PFSK-1 (cell line): ENCODE data around the gene HS2ST1.

Experiments used
- FOXP2 ChIP-seq: optimal IDR thresholded peaks from 2 replicates; pipeline ENCODE3; 2011; ENCODE audit warnings: borderline replicate concordance, control low read depth, inconsistent platforms; ENCODE audit not compliant: insufficient read depth; ENCODE audit errors: extremely low read length, extremely low read depth
- POLR2AphosphoS5 ChIP-seq: IDR thresholded peaks from 2 replicates; pipeline ENCODE4 v1.6.1; 2012; ENCODE audit warnings: low read depth, mild to moderate bottlenecking, control low read depth, low read length, moderate library complexity
- REST ChIP-seq, 2 experiments: IDR thresholded peaks; 2 replicates each; pipeline versions ENCODE4 v1.6.1 to v1.8.0; 2011 to 2012; ENCODE audit warnings: low read depth in 2 of 2, low read length in 2 of 2, control low read depth in 1 of 2, inconsistent platforms in 1 of 2, mild to moderate bottlenecking in 1 of 2, moderate library complexity in 1 of 2; ENCODE audit not compliant: insufficient read depth in 1 of 2
- SIN3A ChIP-seq: IDR thresholded peaks from 2 replicates; pipeline ENCODE4 v1.6.1; 2012; ENCODE audit warnings: mild to moderate bottlenecking, low read length, moderate library complexity, borderline replicate concordance; ENCODE audit not compliant: insufficient read depth
- TAF1 ChIP-seq: IDR thresholded peaks from 2 replicates; pipeline ENCODE4 v1.6.1; 2012; ENCODE audit warnings: low read length, control low read depth, borderline replicate concordance; ENCODE audit not compliant: insufficient read depth

Gene HS2ST1

DNA sequence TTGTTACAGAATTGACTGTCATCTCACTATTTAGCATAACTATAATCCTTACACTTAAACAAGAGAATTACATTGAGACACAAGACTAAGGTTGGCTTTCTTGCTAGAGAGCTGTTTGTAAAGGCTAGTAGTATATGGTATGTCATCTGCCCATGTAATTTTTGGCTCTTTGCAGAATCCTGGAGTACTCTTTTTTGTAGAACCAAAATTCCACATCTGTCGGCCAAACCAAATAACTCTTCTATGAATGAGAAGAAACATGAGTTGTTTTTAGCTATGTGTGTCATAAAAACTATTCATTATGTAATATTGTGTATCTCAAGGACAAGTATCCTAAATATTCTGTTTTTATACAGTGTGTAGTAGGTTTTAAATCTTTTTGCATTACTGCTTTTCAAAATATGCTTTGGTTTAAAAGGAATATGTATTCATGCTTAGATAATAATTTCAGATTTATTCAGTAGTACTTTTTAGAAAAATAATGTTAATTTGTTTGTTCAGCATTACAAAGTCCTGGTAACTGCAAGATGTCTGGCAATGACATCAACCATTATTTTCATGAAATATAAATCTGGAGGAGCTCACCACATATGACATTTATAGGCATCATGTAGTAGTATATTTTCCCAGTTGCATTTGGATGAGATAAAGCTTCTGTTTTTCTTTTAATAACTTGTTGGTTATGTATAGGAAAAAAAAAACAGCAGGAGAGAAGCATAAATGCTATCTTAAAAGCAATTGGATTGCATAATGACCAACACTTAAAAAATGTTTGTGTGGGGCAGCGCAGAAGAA is 159.8 kb downstream of the HS2ST1 start:
- TF ChIP-seq SIN3A (no peak), TAF1 (no peak), FOXP2 (no peak), REST (IDR thresholded peaks at IDR 0.05; ENCODE audit: insufficient read depth in 1 of 2, low read depth in 2 of 2, low read length in 2 of 2) (no peak), POLR2AphosphoS5 (no peak)

DNA sequence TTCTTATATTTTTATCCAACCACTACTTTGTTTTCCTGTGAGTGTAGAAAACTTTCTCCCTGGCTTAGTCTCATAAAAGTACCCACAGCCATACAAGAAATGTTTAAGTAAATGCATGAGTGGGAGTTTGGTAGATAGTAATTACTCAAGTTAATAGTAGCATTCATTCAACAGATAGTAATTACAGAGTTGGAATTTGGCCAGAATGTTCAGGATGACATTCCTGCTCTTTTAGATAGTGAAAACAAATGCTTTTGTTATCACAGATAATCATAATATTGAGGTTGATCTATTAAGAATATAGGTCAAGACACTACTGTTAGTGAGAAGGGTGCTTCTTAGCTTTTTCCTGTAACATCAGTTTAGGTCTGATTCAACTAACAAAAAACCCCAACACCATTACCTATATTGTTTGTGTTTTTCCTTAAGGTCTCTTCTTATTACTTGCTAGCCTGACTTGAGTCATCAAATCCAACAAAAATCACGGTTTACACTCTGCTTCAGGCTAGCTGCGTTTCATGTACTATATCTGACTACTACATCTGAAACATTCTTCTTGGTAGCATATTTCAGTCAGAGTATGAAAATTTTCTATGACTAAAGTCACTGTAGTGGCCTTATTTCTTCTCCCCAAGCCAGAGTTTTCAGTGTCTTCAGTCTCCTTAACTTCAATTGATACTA is 163.7 kb downstream of the HS2ST1 start:
- TF ChIP-seq REST (IDR thresholded peaks at IDR 0.05; ENCODE audit: insufficient read depth in 1 of 2, low read depth in 2 of 2, low read length in 2 of 2): no peak
- TF ChIP-seq POLR2AphosphoS5: no peak
- no peak for TF ChIP-seq FOXP2
- no peak for TF ChIP-seq TAF1
- TF ChIP-seq SIN3A: no peak

GRCh38 chr1:87084244-87084836 is 169.9 kb downstream of the HS2ST1 start:
- TF ChIP-seq POLR2AphosphoS5 (no peak), REST (IDR thresholded peaks at IDR 0.05; ENCODE audit: insufficient read depth in 1 of 2, low read depth in 2 of 2, low read length in 2 of 2) (no peak), SIN3A (no peak), FOXP2 (no peak), TAF1 (no peak)

DNA sequence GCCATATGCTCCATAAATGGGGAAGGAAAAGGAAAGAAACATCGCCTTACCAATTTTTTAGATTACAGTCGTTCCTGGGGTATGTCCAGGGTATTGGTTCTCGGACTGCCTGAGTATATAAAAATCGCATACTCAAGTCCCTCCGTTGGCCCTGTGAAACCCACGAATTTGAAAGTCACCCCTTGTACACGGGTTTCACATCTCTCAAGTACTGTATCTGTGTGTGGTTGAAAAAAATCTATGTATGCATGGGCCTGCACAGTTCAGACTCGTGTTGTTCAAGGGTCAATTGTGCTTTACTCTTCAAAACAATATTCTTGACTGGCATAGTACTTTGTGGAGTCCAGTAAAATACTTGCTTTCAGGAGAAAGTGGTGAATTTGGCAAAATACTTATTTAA is 171.7 kb downstream of the HS2ST1 start:
- no peak for TF ChIP-seq TAF1
- no peak for TF ChIP-seq FOXP2
- no peak for TF ChIP-seq SIN3A
- TF ChIP-seq POLR2AphosphoS5: no peak
- no peak for TF ChIP-seq REST (IDR thresholded peaks at IDR 0.05; ENCODE audit: insufficient read depth in 1 of 2, low read depth in 2 of 2, low read length in 2 of 2)
